GM19452 (cell line): ENCODE results near the gene COLEC12.

ENCODE experiments used
- ATAC-seq: cut with Tn5 transposase; IDR thresholded peaks from one replicate; pipeline ENCODE4 v1.9.1; 2021; ENCODE audit not compliant: unreplicated experiment

Gene COLEC12

DNA sequence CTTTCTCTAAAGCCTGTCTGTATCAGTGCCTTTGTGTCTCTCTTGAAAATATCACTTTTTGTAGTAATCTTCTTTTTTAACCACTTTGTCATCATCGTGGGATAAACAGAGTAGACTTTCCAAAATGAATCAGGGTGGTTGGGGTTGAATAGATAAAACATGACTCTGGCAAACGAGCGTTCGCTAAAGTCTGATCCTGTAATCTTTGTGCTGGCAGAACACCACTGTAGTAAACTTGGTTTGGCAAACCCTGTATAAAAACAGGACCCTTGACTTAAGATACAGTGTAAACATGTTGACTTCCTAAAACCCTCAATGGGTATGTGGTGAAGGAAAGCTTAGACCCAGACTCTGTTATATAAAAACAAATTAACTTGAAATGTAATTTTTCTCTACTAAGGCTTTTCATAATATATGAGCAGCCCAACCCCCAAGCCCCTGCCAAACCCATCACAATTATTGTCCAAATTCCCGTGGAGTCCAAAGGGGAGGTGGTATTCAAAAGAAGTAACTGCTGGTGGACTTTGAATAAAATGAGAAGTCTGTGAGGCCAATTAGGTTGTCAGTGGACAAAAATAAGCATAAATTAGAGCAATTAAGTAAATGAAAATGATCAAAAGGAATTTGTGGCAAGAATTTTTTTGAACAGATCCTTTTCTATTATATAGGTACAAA lies 52.2 kb downstream of the COLEC12 start:
- ATAC-seq, result no peak

DNA sequence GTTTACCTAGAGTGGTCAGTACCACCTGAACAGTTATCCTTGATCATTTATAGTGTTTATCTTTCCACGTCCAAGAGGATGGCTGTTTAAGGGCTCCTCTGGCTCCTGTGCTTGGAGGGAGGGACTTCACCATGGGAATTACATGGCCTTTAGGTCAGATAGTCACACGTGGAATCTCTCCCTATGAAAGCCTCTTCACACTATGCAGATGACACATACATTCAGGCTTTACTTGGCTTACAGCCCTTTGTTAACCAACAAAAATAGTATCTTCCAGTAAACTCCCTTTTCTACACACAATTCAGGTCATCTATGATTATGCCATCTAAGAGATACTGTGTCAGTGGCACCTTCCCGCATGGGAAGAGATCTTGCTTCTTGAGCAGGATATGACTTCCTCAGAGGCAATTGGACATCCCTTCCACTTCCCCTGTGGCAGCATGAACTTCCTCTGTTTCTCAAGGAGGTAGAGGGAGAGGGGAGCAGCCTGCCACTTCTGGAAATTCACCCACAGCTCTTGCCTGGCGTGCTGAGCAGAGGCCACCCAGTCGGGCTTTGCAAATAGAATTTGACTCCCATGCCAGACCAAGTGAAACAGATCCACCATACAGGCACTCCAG lies 53.5 kb downstream of the COLEC12 start:
- ATAC-seq, result no peak

DNA sequence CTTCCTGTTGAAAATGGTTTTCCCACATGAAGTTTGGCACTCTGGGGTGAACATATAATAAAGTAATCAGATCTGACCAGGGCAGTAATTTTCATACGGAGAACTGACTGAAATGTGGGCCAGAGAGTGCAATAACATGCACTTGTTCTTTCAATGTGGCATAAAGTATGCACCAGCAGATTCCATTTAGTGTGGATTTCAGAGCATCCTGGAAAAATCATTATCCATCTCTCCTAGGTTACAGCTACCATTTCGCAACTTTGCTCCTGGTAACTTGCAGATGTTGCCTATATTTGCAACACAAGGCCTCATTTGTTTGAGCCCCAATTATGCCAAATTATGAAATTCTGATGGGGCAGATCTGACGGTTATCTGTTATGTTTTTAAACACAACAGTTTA lies 55.4 kb downstream of the COLEC12 start:
- ATAC-seq, result no peak

DNA sequence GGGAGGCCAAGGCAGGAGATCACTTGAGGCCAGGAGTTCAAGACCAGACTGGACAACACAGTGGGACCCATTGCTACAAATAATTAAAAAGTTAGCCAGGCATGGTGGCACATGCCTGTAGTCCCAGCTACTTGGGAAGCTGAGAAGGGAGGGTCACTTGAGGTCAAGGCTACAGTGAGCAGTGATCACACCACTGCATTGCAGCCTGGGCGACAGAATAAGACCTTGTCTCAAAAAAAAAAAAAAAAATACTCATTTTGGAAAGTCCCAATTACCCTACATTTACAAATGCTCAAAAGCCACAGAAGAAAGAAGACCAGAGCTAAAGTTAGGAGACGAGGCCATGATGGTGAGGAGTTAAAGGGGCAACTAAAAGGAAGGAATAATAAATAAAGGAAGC lies 61.9 kb downstream of the COLEC12 start:
- ATAC-seq, result no peak

GRCh38 chr18:435940-436339 lies 64.6 kb downstream of the COLEC12 start:
- ATAC-seq, result no peak

- no peak for ATAC-seq
These were observed 66.1 kb downstream of the COLEC12 start for GRCh38 chr18:434410-434809.

DNA sequence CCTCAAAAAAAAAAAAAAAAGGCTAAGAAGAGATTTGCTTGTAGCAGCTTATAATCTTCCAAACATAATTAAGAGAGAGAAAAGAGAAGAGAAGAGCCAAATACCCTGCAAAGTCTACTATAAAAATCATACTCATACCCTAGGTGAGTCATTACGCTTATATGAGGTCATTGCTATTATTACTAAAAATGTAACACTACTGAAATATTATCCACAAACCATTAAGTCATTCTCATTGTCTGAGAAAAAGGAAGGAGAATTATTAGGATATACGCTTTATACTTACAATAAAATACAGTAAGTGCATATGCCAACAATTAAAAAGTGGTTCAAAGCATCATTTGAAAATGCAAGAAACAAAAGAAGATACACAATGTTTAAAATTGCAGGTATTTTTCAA lies 66.5 kb downstream of the COLEC12 start:
- ATAC-seq, result no peak

DNA sequence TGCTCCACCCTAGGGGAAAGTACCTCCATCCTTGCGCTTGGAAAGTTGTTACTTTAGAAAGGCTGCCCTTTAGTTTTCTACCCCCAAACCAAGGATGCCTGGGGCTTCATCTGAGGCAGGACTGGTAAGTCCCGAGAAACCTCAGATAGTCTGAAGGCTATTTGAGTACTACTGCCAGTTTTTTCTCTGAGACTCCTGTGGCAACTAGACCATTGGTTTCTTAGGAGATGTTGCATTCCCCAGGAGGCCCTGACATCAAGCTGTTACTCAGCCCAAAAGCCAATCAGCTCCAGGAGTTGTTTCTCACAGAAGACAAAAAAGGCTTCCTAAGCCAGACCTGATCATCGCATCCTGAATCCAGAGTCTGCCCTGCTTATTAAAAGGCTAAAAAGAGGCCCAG lies 67.2 kb downstream of the COLEC12 start:
- no peak for ATAC-seq

- no peak for ATAC-seq
These were observed 67.7 kb downstream of the COLEC12 start for GRCh38 chr18:432791-433190.

DNA sequence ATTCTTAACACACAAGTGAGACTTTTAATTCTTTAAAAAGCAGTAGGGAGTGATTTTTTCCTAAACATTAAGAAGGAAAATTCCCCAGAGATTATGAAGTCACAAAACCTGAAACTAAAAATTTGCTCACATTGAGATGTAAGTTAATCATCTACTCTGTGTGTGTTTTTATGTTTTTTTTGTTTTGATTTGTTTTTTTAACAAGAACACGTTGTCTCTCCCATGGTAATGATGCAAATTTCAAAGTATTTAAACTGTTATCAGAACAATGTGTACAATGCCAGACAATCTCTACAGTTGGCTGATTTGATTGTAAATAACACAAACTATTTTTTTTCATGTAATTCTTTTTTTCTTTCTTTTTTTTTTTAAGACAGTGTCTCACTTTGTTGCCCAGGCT lies 71.5 kb downstream of the COLEC12 start:
- no peak for ATAC-seq

GRCh38 chr18:427005-427404 lies 73.5 kb downstream of the COLEC12 start:
- ATAC-seq, result no peak

DNA sequence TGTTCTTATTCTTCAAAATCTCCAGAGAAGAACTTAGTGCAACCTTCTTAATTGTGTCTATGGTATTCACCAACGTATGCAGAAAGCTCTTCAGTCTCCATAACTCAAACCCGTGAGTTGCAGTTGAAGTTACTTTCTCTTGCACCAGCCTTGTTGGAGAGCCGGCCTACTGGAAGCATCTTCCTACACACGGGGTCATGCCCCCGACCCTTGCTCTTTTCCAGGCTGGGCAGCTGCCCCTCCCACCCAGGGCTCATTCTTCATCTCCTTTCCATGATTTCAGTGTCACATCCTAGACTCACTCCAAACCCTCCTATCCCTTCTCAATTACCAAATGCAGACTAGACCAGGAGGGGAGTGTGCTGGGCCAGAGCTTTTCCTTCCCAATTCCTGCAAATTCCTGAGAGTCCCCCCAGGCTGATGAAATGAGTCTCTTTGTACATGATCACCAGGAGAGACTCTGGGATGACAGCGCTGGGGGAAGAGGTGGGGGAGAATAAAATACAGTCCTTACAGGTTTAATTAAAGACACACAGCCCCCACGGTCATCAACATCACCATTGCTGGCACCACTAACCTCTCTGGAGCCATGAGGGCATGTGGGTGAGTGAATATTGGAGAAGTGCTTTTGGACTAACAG lies 75.3 kb downstream of the COLEC12 start:
- no peak for ATAC-seq

GRCh38 chr18:424668-425067 lies 75.8 kb downstream of the COLEC12 start:
- ATAC-seq, result no peak

- ATAC-seq, result no peak
These were observed 76.3 kb downstream of the COLEC12 start for GRCh38 chr18:424071-424661.

DNA sequence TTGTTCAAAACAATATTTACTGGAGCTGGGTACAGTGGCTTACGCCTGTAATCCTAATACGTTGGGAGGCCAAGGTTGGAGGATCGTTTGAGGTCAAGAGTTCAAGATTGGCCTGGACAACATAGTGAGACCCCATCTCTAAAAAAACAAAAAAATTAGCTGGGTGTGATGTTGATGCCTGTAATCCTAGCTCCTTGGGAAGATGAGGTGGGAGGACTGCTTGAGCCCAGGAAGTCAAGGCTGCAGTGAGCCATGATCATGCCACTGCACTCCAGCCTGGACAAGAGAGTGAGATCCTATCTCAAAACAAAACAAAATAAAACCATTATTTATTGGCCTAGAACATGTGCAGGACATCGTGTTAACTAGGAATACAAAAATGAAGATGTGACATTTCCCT lies 77.5 kb downstream of the COLEC12 start:
- no peak for ATAC-seq

DNA sequence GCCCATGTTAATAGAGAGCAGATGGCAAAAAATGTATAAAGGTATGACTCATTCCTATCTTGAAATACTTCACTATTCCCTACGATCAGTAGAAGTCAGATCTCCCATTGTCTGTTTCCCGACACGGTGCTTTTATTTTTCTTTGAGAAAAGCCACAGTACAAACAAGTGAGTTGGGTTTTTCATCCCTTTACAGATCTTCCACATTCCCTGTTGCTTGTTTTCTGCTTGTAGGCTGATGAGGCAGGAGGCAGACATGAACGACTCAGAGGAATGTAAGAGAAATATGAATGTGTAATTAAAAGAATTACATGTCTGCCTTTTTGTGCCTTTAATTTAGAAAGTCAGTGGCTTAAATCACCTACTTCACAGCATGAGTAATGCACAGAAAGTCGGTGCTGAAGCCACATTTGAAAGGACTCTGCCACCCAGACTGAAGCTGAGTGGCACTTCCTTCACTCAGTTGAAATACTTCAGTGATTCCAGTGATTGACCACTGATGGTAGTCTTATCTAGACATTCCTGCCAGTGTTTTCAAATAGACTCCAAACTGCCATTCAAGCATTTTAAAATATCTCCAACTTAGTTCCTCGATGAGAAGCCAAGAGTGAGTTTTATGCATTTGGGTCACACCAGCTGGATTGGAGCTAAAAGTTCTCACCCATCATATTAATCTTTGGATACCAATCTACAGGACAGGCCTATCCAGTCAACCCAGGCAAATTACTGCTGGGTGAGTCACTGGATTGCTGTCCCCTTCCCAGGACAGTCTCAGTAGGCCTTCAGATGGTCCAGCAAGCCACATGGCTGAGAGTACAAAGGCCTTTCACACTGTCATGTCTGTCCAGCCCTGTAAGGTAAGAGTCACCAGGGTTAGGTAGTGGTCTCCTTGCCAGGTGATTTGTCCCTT lies 79.0 kb downstream of the COLEC12 start:
- ATAC-seq, result no peak

GRCh38 chr18:420661-421246 lies 79.7 kb downstream of the COLEC12 start:
- ATAC-seq, result no peak

DNA sequence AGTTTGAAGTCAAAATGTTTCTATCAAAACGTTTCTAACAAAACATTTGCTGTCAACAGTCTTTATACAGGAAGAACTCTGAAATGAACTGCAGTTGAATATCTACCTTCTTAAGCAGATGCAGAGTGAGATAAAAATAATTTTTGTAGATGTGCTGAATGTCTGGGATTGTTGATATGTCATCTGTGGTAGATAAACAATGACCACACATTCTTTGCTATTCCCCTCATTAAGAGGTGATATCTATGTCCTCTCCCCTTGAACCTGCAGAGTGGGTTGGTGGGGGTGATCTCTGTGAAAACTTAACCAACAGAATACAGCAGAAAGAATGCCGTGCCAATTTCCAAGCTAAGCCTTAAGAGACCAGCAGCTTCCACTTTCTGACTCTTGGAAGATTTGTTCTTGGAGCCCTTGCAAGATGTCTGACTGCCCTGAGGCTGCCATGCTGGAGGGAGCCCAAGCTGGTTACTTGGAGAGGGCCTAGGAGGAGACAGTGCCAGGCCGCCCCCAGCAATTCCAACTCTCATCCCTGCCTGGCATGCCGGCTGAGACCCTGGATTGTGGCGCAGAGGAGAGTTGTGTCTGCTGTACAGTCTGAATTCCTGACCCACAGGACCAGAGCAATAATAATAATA lies 80.8 kb downstream of the COLEC12 start:
- ATAC-seq, result no peak

- ATAC-seq, result no peak
These were observed 83.0 kb downstream of the COLEC12 start for GRCh38 chr18:417495-417894.

DNA sequence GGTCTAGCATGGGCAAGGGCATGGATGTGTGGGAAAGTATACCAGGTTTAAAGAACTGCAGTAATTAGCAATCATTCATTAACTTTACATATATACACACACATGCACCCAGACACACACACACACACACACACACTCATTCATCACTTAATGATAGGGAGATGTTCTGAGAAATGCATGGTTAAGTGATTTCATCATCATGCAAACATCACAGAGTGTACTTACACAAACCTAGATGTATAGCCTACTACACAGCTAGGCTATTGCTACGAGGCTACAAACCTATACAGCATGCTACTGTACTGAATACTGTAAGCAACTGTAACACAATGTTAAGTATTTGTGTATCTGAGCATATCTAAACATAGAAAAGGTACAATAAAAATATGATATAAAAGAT lies 83.6 kb downstream of the COLEC12 start:
- ATAC-seq, result no peak
